HG03025 (cell line): ENCODE results near the gene PITPNC1.
"Not testable (repeated sequence)": the region's sequence is repeated elsewhere in the genome, so short reads cannot be mapped to it uniquely, and the experiment has no call there.

Source experiments
- ATAC-seq: cut with Tn5 transposase; IDR thresholded peaks from one replicate; pipeline ENCODE4 v1.9.1; 2021; ENCODE audit warnings: mild to moderate bottlenecking, moderate library complexity; ENCODE audit not compliant: unreplicated experiment, low FRiP score

The PITPNC1 gene

DNA sequence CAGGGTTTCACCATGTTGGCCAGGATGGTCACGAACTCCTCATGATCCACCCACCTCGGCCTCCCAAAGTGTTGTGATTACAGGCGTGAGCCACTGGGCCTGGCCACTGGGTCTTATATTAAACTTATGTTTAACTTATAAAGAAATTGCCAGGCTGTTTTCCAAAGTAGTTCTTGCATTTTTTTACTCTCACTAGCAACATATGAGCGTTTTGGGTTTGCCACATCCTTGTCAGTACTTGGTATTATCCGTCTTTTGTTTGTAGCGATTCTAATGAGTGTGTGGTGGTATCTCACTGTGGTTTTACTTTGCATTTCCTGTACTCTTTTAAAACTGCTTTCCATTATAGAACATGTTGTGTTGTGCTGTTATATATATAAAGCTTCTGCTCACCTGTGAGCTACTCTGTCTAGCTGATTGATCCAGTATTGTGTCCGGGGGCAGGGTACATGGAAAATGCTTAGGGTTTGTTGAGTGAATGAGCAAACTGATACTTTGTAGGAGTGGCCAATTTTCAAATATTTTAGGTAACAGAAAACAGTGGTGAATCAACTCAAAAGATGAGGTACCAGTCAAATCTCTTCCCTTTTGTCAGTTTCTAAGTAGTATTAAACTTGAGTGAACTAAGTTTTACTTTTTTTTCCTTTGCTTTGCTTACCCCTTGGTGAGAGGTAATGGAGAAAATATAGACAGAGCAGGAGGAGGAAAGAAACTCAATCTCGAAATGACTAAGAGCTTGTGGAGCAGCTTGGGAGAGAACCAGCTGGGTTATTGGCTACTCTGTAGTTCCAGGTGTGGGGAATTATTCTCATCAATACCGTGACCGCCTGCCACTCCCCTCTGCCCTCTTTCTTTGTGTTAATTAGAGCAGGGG, 75.8 kb downstream of the PITPNC1 start:
- ATAC-seq: peak; percentile 65

DNA sequence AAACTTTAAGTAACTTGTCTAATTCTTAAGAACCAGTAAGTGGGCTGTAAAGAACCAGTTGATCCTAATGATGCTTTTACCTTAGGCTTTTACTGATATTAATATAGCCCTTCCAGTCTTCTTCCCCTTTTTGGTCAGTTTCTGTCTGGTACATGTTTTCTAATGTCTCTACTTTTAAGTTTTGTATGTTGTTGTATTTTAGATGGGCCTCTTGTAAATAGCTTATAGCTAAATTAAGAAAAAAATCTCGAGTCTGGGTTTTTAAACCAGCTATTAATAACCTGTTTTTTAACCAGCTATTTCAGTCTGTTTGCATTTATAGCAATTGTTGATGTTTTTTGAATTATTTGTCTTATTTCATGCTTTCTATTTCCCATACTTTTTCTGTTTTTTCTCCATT, 79.0 kb downstream of the PITPNC1 start:
- no peak for ATAC-seq

DNA sequence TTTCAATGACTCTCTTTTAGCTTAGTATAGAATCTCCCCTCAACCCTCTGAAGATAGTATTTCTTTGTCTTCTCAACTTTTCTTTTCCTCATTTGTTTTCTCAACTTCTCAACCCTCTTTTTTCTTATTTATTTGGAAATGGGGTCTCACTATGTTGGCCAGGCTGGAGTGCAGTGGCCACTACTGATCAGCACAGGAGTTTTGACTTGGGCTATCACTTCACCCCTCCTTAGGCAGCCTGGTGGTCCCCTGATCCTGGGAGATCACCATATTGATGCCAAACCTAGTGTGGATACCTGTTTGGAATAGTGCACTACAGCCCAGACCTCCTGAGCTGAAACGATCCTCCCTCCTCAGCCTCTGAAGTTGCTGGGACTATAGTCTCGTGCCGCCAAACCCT, 79.8 kb downstream of the PITPNC1 start:
- ATAC-seq: no peak

DNA sequence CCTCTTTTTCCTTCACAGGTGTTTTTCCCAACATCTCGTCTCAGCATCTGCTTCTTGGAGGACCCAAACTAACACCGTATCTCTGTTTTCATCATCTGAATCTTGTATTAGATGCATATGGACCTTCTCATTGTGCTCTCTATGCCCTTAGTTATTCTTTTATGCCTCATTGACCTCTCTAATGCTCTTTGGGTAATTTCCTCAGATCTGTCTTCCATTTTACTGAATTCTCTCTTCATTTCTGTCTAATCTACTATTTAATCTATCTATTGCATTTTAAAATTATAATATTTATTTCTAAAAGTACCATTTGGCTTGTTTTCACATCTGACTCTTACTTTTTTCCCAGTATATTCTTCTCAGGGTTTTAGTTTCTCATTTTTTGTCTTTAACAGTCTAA, 81.1 kb downstream of the PITPNC1 start:
- ATAC-seq: no peak

DNA sequence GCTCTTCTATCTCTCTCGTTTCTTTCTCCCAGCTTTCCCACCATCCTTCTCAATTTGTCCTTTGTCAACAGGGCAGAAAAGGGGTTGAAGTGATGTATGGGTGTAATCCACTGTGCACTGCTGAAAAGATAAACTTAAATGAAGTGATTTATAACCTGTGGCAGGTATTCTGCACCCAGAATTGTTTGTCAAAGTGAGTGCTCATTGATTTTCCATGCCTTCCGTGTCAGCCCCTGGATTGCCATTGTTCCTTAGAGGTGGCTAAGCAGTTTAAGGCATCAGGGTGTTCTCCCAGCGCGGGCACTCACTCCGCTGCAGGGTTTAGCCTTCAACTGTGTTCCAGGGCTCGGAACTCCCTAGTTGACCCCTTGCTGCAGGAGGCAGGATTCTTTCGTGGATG, 82.9 kb downstream of the PITPNC1 start:
- ATAC-seq: no peak

DNA sequence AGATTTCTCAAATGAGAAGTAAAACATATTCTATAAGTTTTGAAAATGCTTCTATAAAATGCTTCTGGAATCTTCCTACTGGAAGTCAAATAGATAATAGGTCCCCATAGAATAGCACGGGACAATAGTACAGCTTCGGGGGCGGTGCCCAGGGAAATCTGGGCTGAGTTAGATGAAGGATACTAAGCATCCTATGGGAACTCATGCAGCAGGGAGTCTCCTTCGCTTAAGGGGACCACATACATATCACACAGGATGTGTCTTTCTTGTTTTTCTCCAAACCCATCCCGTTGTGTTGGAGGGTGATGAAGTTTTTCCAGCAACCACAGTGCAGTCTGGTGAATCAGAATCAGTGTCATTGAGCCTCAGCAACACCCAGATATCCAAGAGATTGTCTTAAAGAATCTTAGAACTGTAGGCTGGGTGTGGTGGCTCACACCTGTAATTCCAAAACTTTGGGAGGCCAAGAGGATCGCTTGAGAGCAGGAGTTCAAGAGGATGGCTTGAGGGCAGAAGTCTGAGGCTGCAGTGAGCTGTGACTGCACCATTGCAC, 84.2 kb downstream of the PITPNC1 start:
- ATAC-seq: no peak

DNA sequence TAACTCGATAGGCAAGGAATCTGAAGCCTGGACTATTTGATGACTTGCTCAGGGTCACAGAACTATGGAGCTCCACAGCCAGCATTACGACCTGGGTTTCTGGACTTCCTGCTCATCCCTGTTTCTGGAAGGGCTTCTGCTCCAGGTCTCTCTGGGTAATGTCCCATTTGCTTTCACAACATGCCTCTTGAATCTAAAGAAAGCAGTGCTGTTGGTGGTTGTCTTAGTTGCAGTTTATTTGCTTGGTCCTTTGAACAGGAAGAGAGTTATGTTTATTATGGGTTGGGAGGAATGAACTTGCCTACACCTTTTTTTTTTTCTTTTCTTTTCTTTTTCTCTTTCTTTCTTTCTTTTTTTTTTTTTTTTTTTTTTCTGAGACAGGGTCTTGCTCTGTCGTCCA, 84.8 kb downstream of the PITPNC1 start:
- no peak for ATAC-seq

DNA sequence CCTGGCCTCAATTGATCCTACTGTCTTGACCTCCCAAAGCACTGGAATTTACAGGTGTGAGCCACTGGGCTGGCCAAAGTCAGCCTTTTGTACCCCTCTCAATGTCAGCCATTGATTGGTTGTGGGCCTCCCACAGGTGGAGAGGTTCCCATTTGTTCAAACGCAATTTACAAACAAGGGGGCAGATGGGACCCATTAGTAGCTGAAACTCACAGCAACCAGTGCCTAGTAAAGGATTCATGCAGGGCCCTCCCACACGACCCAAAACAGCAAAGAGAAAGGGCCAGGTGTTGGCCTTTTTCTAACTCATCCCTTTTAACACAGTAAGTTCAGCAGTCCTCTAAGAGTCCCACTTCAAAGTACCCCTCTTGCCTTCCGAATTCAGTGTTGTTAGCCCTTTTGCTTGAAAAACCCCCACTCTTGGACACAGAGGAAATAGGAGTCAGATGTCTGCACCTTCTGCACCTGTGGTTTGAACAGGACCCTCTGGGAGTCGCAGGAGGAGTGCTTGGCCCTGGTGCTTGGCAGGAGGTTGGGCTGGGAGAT, 89.2 kb downstream of the PITPNC1 start:
- no peak for ATAC-seq

DNA sequence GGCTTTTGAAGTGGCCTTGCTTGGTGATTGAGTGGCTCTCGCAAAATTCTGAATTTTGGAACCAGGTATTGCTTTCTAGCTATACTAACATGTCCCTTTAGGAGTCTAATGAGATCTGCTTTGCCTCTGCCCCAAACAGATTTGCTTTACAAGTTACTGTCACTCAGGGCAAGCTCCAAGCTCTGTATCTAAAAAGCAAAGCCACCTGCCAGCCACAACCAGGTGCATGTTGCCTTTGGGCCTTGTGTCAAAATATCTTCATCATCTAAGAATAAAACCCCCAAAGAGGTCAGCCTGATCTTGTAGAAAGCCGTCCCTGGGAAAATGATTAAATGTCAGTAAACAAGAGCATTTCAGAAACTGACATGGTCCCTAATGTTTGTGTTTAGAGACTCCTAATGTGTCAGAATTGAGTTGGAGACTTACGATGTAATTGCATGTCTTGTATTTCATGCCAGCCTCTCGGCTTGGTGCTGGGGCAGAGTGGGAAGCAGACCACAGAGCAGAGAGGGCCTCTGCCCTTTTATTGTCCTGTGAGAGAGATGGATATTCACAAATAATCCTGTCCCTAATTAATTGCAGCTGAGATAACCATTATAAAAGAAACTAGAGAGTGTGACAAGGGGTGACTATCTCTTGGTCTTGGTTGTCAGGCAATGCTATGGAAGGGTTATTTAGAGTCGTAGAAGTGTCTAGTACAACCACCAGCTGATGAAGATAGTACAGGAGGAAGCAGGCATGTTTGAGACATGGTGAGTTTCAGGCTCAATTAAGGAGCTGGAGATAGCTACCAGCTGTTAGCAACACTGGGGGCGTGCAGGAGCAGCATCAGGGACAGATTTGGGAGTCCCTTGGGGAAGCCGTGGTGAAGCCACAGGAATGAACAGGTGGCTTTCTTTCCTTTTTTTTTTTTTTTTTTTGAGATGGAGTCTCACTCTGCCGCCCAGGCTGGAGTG, 90.7 kb downstream of the PITPNC1 start:
- ATAC-seq: peak; percentile 66

DNA sequence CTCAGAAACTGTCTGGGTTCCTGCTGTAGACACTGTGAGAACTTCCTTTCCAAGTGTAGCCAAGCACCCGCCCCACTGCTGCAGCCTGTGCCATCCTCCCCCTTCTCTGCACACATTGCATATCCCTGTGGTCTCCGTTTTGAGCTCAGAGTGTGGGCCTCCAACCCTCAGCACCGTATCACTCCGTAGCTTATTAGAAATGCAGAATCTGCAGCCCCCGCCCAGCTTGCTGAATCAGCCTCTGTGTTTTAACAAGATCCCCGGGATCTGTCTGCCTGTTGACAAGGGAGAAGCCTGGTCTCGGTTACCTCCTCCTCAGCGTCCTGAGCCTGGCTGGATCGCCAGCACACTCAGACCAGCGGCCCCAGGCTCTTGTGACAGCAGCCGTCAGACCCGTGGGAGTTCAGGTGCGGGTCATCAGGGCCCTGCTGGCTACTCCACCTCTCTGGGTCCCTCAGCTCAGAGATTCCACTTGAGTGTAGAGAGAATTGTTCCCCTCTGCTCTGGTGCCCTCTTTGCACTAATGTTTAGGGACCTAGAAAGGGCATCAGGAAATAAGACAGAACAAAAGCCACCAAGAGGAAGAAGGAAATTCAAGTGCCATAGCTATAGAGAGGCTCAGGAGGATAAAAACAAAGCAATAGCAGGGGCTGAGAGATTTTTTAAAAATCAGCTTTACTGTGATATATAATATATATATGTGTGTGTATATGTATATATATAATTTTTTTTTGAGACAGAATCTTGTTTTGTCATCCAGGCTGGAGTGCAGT, 92.3 kb downstream of the PITPNC1 start:
- ATAC-seq: no peak

DNA sequence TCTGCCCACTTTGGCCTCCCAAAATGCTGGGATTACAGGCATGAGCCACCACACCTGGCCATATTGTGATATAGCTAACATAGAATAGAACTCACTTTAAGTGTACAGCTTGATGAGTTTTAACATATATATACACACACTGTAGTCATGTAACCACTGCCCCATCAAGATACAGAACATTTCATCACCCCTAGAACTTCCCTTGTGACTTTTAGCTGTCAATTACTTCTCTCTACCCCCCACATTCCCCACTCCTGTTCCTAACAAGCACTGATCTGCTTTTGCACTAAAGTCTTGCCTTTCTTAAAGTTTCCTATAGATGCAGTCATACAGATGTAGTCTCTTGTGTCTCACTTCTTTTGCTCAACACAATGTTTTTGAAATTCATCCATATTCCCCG, 93.1 kb downstream of the PITPNC1 start:
- no peak for ATAC-seq

DNA sequence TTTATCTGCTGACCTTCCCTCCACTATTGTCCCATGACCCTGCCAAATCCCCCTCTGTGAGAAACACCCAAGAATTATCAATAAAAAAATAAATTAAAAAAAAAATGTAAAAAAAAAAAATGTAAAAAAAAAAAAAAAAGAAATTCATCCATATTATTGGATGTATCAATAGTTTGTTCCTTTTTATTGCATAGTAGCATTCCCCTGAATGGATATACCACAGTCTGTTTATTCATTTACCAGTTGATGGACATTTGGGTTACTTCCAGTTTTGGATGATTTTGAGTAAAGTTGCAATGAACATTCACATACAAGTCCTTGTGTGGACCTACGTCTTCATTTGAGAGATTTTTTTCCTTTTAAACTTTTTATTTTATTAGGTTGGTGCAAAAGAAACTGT, 94.0 kb downstream of the PITPNC1 start:
- no peak for ATAC-seq

DNA sequence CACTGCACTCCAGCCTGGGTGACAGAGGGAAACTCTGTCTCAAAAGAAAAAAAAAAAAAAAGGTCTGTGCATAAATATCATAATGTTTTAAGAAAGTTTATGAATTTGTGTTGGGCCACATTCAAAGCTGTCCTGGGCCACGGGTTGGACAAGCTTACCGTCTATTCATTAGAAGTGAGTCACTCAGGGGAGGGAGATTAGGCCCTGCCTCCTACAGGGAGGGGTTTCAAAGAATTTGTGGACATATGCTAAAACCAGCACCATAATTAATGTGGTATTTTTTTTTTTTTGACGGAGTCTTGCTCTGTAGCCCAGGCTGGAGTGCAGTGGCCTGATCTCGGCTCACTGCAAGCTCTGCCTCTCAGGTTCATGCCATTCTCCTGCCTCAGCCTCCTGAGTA, 95.5 kb downstream of the PITPNC1 start:
- ATAC-seq: not testable (repeated sequence)

DNA sequence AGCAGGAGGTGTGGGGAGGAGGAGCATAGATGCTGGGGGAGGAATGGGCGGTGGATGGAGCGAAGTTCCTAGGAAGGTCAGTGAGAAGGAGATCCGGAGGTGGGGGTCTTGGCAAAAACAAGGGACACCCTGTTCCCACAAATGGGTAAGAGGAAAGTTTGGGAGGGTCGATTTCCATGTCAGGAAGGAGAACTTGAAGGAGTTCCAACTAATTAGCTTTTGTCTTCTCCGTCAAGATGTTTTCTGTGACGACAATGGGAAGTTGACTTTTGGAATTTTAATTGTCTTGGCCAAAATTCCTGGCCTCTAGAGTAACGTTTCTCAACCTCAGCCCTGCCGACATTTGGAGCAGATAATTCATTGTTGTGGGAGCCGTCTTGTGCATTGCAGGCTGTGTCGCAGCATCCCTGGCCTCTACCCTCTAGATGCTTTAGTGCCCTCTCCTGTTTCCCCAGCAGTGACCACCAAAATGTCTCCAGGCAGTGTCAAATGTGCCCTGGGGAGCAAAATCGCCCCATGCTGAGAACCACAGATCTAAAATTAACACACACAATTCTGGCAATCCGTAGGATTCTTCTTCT, 97.1 kb downstream of the PITPNC1 start:
- ATAC-seq: no peak

DNA sequence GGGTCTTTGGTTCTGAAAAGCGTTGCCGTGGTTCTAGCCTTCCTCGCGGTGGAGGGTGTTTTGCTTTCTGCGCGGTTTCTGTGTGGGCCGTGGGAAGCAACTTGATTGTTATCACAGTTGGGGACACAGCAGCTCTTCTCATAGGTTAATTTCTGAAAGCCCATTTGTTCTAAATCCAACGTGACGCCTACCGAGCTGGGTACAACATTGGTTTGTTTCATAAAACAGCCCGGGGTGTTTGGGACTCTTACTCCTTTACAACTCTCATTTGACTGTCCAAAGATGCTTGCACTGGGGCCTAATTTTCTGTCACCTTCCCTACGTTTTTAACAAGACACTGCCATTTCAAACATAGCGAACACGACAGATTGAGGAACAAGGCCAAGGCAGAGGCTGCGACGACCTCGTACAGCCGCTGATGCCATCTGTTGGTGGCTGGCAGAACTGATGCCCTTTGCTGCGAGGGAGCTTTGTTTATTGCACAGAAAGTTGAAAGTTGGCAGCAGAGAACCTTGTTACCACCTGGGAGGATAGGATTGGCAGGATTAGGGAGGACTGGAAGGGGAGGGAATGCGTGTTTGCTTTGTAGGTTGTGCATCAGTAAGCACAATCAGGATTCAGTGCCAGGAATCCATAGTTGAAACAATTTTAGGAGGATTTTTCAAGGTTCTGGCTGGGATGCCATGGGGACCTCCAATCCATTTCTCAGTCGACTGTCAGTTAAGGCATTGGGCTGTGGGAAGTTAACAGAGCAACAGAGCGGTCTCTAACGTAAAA, 98.3 kb downstream of the PITPNC1 start:
- no peak for ATAC-seq

DNA sequence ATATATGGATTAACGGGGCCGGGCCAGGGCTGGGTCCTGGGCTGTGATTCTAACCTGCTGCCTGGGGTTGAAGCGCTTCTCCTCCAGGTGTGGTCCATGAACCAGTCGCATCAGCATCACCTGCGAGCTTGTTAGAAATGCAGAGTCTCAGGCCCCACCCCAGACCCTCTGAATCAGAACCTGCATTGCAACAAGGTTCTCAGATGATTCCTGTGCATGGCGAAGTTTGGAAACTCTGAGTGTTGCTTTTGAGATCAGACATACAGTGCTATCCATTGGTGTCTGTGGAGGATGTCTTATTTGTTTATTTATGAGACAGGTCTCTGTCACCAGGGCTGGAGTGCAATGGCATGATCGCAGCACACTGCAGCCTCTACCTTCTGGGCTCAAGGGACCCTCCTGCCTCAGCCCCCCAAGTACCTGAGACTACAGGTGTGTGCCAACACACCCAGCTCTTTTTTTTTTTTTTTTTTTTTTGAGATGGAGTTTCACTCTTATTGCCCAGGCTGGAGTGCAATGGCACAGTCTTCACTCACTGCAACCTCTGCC, 99.8 kb downstream of the PITPNC1 start:
- ATAC-seq: no peak

DNA sequence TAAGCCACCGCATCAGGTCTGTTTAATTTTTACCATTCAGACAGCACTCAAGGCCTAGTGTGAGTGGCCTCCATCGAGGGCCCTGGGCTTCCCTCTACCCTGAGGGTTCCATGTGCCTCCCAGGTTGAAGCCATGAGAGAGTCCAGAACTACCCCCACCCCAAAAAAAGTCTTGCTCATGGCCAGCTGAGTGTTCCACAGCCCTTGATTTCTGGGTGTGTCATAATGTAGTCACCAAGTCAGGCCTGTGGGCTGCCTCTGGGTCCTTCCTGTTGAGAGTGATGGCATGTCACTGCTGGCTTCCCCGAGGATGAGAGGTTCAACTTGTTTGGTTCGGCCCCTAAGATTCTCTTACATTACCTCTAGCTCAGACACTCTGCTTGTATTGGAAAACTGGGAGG, 100.6 kb downstream of the PITPNC1 start:
- ATAC-seq: no peak

DNA sequence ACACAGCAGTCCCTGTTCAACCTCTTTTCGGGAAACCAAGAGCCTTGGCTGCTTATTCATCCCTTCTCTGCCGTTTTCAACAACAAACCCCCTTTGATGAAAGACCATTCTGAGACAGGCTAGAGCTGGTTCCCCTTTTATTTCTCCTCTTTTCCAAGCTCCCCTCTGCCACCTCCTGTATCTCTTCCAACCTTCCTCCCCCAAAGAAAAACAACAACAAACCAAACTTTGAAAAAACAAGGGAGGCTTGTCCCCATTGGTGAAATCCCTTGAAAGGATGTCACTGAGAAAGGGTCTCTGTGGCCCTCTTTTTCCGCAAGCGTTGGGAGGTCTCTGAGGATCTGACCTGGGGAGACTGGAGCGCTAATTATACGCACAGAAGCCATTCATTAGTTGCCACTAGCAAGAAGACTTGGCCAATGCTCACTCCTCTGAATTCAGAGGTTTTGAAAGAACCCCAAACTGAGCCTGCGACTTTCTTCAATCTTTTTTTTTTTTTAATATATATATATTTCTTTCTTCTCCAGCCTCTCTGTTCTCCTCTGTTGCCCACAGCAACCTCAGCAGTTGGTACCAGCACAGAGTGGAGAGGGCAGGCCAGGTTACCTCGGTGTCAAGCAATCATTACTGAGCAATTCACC, 101.4 kb downstream of the PITPNC1 start:
- no peak for ATAC-seq
